ENCODE results near the gene OVOL1.

DNA sequence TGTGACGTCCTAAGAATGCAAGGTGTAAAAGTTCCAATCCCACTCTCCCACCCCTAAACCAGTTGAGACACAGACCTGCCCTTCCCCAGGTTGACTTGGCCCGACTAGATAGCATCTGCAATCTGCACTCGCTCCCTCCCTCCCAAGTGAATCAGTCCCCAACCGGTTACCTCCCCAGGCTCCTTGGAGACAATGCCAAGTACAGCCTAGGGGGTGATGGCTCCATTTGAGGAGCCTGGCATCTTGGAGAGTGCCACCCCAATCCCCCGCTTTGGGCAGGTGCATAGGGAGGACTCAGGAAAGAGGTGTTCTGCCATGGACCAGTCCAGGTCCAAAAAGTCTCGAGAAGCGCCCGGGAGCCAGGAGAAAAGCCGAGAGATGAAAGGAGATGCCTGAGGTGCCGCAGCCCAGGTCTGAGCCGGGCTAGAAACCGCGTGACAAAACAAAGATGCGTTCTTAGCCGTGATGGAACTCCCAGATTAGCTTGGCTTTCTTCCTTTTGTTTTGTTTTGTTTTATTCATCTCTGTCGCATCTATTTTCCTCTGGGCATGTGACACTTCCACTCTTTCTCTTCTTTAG, 28.2 kb downstream of the OVOL1 start:
- TF ChIP-seq, protein P1, sequence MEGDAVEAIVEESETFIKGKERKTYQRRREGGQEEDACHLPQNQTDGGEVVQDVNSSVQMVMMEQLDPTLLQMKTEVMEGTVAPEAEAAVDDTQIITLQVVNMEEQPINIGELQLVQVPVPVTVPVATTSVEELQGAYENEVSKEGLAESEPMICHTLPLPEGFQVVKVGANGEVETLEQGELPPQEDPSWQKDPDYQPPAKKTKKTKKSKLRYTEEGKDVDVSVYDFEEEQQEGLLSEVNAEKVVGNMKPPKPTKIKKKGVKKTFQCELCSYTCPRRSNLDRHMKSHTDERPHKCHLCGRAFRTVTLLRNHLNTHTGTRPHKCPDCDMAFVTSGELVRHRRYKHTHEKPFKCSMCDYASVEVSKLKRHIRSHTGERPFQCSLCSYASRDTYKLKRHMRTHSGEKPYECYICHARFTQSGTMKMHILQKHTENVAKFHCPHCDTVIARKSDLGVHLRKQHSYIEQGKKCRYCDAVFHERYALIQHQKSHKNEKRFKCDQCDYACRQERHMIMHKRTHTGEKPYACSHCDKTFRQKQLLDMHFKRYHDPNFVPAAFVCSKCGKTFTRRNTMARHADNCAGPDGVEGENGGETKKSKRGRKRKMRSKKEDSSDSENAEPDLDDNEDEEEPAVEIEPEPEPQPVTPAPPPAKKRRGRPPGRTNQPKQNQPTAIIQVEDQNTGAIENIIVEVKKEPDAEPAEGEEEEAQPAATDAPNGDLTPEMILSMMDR (IDR thresholded peaks at IDR 0.05), result no peak
- TF ChIP-seq POLR2A (IDR thresholded peaks at IDR 0.05), result no peak

All from adrenal gland (tissue), 5 donors.